IPS-18c (cell line): Measurements from ENCODE around the gene GALNT11.
"Not testable (repeated sequence)": the region's sequence is repeated elsewhere in the genome, so short reads cannot be mapped to it uniquely, and the experiment has no call there.

ENCODE experiments used
- H3K4me3 ChIP-seq: 2 replicates; pipeline ENCODE4 v1.7.0; 2013; ENCODE audit warnings: low read depth, mild to moderate bottlenecking, low read length, moderate library complexity; ENCODE audit not compliant: insufficient read depth
- H3K9me3 ChIP-seq: one replicate; pipeline ENCODE4 v1.6.1; 2013; ENCODE audit warnings: mild to moderate bottlenecking, low read length, moderate library complexity; ENCODE audit not compliant: control insufficient read depth, insufficient read depth

GALNT11 gene

GRCh38 chr7:152059311-152059710, 33.8 kb downstream of the GALNT11 start:
- Histone ChIP-seq H3K4me3 (no peak overlapping the region), H3K9me3 (peaks cover 2% of the 10 kb centered on the region)

- H3K4me3 ChIP-seq, result not testable (repeated sequence)
These were observed 35.6 kb downstream of the GALNT11 start for GRCh38 chr7:152061086-152061485.

GRCh38 chr7:152063192-152063591, 37.7 kb downstream of the GALNT11 start:
- H3K9me3 ChIP-seq, H3K4me3 ChIP-seq: not testable (repeated sequence)

More at GRCh38 chr7:152061086-152061485, 35.6 kb downstream of the GALNT11 start:
- H3K9me3 ChIP-seq, result not testable (repeated sequence)

- H3K9me3 ChIP-seq, H3K4me3 ChIP-seq: not testable (repeated sequence)
These were observed 38.3 kb downstream of the GALNT11 start for GRCh38 chr7:152063821-152064220.

- not testable (repeated sequence) for H3K4me3 ChIP-seq, H3K9me3 ChIP-seq
These were observed 40.4 kb downstream of the GALNT11 start for GRCh38 chr7:152065800-152066344.

- peaks cover 4% of the 10 kb centered on the region for H3K9me3 ChIP-seq
- no peak overlapping the region for H3K4me3 ChIP-seq
These were observed 46.9 kb downstream of the GALNT11 start for GRCh38 chr7:152072421-152072820.

GRCh38 chr7:152073352-152073751, 47.9 kb downstream of the GALNT11 start:
- Histone ChIP-seq H3K9me3 (no peaks in the 10 kb centered on the region), H3K4me3 (no peak overlapping the region)

GRCh38 chr7:152074673-152075072, 49.2 kb downstream of the GALNT11 start:
- no peaks in the 10 kb centered on the region for H3K9me3 ChIP-seq
- H3K4me3 ChIP-seq, result no peak overlapping the region

GRCh38 chr7:152075379-152075778, 49.9 kb downstream of the GALNT11 start:
- not testable (repeated sequence) for H3K4me3 ChIP-seq, H3K9me3 ChIP-seq

GRCh38 chr7:152076324-152076821, 50.9 kb downstream of the GALNT11 start:
- H3K9me3 ChIP-seq, result no peaks in the 10 kb centered on the region
- no peak overlapping the region for H3K4me3 ChIP-seq

- no peaks in the 10 kb centered on the region for H3K9me3 ChIP-seq
These were observed 51.8 kb downstream of the GALNT11 start for GRCh38 chr7:152076940-152077933.

GRCh38 chr7:152078025-152078424, 52.6 kb downstream of the GALNT11 start:
- Histone ChIP-seq H3K4me3 (no peak overlapping the region), H3K9me3 (no peaks in the 10 kb centered on the region)

More at GRCh38 chr7:152076940-152077933, 51.8 kb downstream of the GALNT11 start:
- no peak overlapping the region for H3K4me3 ChIP-seq

- Histone ChIP-seq H3K4me3 (no peak overlapping the region), H3K9me3 (no peaks in the 10 kb centered on the region)
These were observed 53.3 kb downstream of the GALNT11 start for GRCh38 chr7:152078786-152079185.

- Histone ChIP-seq H3K9me3 (no peaks in the 10 kb centered on the region), H3K4me3 (no peak overlapping the region)
These were observed 55.6 kb downstream of the GALNT11 start for GRCh38 chr7:152081088-152081487.

GRCh38 chr7:152082073-152082721, 56.7 kb downstream of the GALNT11 start:
- not testable (repeated sequence) for H3K4me3 ChIP-seq, H3K9me3 ChIP-seq

- no peak overlapping the region for H3K4me3 ChIP-seq
These were observed 59.7 kb downstream of the GALNT11 start for GRCh38 chr7:152085131-152085530.

GRCh38 chr7:152086513-152086912, 61.0 kb downstream of the GALNT11 start:
- Histone ChIP-seq H3K4me3 (no peak overlapping the region), H3K9me3 (no peaks in the 10 kb centered on the region)

More at GRCh38 chr7:152085131-152085530, 59.7 kb downstream of the GALNT11 start:
- H3K9me3 ChIP-seq, result no peaks in the 10 kb centered on the region

GRCh38 chr7:152089183-152089582, 63.7 kb downstream of the GALNT11 start:
- H3K4me3 ChIP-seq, result no peak overlapping the region

More at GRCh38 chr7:152089183-152089582, 63.7 kb downstream of the GALNT11 start:
- H3K9me3 ChIP-seq, result no peaks in the 10 kb centered on the region
